Endothelial cell of hepatic sinusoid (primary cell): Measurements from ENCODE around the gene REXO2.

Experiments
- in situ Hi-C: cut with HindIII; loops from 2 replicates; pipeline ENCODE4 v1.10.0; 2017; ENCODE audit warnings: low sequenced_read_pairs

The REXO2 gene

DNA sequence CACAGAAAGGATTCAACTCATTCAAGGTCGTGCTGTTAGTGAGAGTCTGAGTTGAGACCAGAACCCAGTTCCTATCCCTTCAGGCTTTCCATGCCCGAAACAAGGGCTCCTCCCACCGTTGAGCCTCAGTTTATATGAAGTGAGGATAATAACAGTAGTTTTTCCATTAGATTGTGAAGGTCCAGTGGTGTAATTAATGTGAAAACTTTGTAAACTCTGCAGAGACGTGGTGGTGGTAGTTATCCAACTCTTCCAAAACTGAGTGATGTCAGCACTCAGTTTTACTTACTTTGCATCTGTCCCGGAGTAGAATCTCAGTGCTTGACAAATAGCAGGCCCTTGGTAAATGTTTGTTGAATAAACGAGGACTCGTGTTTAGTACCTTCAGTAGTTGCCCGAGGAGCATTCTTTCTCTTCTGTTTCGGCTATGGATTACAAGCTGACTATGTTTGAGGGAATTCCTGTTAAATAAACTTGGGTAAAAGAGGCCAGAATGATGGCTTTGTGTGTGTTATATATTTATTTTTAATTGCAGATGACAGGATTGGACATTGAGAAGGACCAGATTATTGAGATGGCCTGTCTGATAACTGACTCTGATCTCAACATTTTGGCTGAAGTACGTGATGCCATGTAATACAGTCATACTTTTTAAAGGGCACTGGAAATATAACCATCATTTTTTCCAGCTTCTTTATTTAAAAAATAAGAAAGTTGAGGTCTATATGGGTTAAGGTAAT is 1.0 kb downstream of the REXO2 start:
- in situ Hi-C loops = no loop called here

DNA sequence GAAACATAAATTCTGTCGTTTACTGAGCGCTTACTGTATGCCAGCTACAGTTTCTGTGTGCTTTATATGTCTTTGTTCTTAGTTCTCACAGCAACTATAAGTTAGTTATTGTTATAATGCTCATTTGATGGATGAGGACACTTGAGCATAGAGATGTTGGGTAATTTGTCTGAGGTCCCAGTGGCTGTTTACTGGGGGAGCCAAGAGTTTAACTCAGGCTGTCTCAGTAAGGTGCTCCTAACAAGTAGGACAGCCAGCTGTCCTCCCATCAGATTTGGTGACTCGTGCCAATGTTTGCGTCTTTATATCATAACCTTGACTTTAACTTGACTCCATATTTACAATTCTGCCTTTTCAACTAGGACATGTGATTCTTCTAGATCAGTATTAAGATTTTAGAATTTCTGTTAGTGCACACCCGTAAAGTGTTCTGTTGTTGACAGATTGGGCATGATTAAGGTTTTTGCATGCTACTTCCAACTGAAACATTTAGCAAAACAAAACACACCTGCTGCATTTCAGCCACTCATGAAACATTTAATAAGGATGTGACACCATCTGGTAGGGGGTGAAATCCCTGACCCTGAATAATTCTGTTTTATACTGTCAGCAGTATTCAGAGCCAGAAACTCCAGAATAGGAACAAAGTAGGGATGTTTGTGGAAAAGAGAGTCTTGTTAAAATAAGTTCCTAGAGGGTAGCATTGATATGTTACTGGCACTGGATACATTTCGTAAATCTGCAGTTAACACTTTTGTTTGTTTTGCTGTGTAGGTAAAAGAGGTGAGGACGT is 1.9 kb downstream of the REXO2 start:
- in situ Hi-C loops = no loop called here

DNA sequence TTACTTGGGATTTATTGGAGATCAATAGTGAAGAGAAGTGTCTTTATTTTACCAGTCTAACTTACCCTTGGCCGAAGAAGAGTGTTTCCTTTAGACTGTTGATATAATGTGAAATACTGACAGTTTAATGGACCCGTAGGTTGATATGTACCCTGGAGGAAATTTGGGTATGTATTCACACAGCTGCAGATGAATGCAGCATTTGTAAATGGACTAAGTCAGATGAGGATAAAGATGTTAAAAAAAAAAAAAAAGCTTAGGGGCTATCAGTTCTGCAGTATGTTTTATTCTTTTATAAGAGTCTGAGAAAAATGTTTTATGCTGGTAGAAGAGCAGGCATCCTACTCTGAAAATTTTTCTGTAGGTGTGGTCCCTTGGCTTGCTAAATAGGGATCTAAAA is 2.7 kb downstream of the REXO2 start:
- in situ Hi-C loops = no loop called here

DNA sequence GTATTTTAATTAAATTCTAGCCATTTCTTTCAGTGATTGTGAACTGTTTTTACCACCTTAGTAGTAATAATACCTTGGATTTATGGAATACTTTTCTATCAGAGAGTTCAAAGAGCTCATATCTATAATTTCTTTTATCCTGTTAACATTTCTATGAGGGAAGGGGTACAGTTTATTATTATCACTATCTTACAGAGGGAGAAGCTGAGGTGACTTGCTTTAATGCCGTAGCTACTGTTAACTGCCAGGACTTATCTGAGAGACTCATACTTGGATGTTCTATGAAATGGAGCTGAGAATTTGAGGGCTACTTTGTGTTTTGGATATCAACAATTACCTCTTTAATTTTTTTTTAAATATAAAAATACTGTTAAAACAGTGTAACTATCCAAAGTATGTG is 3.3 kb downstream of the REXO2 start:
- in situ Hi-C loops = no loop called here

DNA sequence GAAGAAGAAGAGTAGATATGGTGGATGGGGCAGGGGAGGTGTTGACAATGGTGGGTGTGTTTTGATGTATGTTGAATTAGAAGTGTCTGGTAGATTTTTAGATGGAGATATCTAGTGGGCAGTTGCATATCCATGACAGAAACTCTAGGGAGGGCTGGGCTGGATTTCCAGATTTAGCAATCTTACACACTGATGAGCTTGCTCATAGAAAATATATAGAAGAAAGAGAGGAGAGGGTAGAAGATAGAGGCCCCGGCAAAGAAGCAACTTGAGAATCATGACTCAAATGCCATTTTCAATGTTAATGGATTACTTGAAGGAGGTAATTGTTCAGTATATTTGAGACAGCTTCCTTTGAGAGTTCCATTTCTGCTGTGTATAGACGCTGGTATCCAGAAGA is 8.2 kb downstream of the REXO2 start:
- in situ Hi-C loops = no loop called here

DNA sequence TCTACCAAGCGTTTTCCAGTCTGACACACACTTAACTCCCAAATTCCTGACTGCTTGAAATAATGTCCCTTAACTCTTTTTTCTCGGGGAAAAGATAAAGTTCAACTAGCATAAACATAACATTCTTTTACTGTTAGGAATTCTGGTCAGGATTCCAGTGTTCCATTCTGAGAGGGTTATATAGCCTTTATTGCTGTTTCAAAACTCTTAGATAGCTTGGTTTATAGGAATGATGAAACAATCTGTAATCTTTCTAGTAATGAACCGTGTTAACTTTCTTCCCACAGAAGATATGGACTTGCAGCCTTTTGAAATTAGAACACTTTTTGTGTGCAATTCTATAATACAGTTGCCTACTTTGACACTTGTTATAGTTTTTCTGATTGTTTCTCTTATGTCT is 8.6 kb downstream of the REXO2 start:
- in situ Hi-C loops = no loop called here

DNA sequence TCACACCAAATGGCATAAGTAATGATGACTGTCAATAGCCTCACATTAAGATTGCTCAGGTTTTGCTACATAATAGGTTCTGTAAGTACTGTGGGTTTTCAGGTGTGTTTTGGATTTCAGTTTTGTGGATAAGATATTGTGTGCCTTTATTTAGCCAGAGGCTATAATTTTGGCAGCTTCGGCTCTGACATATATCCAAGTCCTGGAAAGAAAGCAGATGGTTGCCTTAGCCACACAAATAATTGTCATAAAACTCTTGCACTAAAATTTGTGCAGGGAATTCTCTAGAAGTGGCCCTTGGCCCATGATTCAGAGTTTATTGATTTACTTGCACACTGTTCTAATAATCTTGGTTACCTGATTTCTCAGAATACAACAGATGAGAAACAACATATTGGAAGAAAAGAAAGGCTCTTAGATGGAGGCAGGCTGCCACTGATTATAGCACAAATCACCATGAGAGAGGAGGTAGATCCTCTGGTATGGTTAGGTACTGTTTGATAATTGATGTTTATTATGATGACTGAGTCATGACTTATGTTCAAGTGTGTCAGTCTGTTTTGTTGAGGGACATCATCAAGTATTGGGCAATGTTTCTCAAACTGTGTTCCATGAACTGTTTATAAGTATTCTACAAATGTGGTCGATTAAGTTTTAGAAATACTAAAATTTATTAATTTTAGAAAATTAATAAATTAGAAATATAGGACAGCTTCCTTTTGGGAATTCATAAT is 9.6 kb downstream of the REXO2 start:
- in situ Hi-C loops = no loop called here

DNA sequence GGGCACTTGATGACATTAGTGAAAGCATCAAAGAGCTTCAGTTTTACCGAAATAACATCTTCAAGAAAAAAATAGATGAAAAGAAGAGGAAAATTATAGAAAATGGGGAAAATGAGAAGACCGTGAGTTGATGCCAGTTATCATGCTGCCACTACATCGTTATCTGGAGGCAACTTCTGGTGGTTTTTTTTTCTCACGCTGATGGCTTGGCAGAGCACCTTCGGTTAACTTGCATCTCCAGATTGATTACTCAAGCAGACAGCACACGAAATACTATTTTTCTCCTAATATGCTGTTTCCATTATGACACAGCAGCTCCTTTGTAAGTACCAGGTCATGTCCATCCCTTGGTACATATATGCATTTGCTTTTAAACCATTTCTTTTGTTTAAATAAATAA is 10.6 kb downstream of the REXO2 start:
- in situ Hi-C loops = no loop called here

DNA sequence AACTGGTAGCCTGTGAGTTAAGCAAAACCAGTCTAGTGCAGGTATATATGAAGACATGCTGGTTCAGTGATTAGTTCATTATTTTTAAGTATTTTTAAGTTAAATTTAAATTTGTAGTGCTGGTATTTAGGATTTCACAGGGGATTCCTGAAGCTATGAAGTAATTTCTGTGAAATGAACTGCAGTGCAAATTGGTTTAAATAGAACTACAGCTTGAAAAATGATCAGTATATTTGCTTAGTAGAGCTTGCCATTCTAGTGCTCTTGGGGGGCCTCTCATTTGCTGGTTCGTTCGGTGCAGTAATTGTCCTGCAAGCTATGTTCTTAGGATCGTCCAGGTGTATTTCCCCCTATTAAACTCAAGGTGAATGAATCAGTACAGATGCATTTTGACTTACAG is 13.1 kb downstream of the REXO2 start:
- in situ Hi-C loops = no loop called here

DNA sequence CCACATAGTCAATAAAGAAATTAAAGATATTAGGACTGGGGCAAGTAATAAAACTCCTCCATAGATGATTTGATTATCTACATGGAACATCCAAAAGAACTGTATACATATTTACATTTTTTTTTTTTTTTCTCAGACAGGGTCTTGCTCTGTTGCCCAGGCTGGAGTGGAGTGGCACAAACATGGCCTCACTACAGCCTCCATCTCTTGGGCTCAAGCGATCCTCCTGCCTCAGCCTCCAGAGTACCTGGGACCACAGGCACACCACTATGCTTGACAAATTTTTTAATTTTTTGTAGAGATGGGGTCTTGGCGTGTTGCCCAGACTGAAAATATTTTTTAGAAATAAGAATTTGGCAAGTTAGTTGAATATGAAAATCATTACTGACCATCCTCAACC is 24.7 kb downstream of the REXO2 start:
- in situ Hi-C loops = no loop called here

DNA sequence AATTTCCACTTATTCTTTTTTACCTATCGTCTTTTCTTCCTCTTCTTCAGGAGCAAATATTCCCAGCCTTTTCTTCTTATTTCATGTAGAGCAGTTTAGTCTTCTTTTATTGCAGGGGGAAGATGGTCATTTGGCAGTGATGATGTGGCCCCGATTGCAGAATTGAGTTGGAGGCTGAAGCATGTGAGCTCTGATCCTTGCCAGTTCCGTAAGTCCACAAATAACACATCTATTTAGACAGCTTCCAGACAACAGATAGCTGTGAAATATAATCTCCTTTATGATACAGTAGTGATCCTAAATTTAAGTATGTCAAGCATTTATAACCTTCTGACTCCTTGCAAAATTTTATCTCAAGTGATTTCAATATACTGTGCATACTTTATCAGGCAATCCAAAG is 27.5 kb downstream of the REXO2 start:
- in situ Hi-C loops = no loop called here

DNA sequence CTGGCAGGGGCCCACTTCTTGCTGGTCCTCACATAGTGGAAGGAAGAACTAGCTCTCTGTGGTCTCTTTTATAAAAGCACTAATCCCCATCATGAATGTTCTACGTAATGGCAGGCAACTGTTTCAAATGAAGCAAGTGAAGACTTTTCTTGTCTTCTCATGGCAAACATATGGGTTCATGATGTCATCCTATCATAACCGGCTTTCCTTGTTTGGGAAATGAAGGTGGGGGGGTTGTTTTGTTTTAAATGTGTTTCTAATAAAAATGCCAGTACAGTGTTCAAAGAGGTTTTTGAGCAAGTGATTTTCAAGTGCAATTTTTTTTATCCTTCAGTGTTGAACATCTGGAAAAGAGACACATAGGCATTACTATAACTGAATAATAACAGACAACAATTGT is 33.4 kb downstream of the REXO2 start:
- in situ Hi-C loops = no loop called here

DNA sequence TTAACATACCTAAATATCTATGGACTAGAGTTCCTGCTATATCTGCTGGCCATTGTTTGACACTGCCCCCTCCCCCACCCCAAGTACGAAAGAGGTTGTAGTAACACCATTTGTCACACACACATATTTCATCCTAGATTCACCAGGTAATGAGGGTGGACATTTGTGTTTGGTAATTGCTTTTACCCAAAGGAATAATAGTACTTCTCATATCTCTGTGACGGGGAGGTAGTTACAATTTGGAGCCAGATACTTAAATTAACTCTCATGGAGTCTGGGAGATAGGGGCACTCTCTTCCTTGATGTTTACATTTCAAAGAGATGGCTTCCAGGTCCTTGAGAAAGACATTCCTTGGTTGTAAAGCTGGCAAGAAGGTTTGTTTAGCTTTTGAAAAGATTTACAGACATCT is 38.7 kb downstream of the REXO2 start:
- in situ Hi-C loops = no loop called here

DNA sequence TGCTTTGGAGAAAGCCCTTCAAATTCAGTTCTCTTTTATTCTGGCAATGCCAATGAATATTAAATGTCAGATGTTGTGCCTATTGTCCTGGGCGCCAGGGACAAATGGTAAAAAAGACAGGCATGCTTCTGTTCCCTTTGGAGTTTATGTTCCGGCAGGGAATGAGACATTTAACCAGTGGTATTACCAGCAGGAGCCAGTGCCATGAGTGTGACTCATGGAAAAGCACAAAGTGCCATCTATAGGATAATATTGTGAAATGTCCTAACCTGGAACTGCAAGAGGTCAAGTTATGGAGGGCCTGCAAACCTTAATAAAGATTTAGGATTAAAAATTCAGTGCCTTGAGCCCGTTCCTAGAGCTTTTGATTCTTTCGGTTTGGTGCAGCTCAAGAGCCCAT is 39.5 kb downstream of the REXO2 start:
- in situ Hi-C loops = no loop called here

DNA sequence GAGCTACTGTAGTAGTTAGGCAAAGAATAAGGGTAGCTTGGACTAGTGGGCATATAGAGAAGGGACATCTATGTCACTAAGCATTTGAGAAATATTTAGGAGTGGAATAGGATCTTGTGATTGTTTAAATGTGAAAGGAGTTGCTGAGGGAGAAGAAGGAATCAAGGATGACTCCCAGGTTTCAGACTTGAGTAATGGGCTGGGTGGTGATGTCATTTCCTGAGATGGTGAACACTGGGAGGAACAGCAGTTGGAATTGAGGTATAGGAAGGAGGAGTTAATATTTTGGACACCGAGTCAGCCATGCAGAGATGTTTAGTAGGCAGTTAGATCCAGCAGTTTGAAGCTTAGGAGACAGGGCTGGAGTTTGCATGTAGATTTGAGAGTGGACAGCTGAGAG is 40.1 kb downstream of the REXO2 start:
- in situ Hi-C loops = no loop called here

DNA sequence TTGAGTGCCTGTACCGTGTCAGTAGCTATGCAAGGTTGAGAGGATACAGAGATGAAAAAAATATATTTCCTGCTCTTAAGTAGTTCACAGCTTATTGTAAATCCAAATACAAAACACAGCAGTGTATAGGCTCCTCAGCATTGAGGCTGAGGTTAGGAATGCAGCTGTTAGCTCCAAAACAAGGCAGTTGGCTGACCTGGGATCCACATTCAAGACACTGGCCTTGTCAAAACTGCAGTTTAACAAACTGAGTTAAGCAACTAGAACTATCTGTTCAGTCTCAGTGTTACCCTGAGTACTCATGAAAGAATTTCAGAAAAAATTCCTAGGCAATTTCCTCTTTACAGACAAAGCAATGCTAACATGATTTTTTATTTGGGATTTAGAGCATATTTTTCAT is 42.8 kb downstream of the REXO2 start:
- in situ Hi-C loops = no loop called here

DNA sequence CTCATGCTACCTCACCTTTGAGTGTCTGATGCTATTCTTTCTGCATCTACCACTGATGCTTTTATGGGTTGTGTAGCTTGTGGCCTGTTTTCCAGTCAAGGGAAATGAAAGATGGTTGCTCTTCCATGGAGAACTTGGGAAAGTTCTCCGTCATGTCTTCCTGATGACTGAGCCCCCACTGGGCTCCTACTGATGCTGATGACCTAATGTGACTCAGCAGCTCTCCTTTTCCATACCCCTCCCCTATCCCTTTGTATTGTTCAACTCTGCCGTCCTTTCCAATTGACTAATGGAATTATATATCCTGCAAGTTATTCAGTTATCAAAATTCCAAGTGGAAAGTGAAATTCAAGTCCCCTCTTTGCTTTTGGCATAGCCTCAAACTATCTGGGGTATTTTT is 44.7 kb downstream of the REXO2 start:
- in situ Hi-C loops = no loop called here

DNA sequence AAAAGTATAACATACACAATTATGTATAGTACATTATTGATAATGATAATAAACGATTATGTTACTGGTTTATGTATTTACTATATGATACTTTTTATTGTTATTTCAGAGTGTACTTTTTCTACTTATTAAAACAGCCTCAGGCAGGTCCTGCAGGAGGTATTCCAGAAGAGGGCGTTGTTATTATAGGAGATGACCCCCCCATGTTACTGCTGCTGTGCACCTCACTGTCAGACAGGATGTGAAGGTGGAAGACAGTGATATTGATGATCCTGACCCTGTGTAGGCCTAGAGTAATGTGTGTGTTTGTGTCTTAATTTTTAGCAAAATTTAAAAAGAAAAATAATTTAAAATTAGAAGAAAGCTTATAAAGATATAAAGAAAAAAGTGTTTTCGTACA is 57.6 kb downstream of the REXO2 start:
- in situ Hi-C loops = no loop called here

DNA sequence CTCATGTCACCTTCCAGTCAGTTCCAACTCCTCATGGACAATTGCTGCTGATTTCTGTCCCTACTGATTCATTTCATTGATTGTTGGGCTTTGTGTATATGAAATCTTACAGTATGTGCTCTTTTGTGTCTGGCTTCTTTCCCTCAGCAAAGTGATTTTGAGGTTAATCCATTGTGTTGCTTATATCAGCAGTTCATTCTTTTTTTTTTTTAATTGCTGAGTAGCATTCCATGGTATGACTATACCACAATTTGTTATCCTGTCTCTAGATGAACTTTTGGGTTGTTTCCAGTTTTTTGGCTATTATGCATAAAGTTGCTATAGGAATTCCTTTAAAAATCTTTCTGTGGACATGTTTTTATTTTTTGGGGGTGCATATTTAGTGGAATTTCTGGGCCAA is 60.5 kb downstream of the REXO2 start:
- in situ Hi-C loops = no loop called here
